ENCODE results near the gene INSIG1. TPM values are rescaled to one million over a fixed set of nuclear protein-coding genes. Genes with fewer than 3 reads are reported as not detected.

Gene INSIG1
- total RNA-seq, 1 experiment from 2014 or later: 32.3 TPM

GRCh38 chr7:155341463-155341983, 43.8 kb downstream of the INSIG1 start:
- Mint-ChIP-seq H3K4me3 (no peak overlapping the region), H3K27me3 (ENCODE audit: low read depth) (peaks cover 11% of the 10 kb centered on the region), H3K27ac (no peak overlapping the region), H3K9me3 (peaks cover 7% of the 10 kb centered on the region; the same call in 1 of the 2 replicates), H3K4me1 (no peaks in the 10 kb centered on the region), H3K36me3 (no peaks in the 10 kb centered on the region)
- DNase-seq (ENCODE audit: low spot score): no peak
- ATAC-seq: no peak
- ChIA-PET POLR2A (no interaction called here), CTCF (no interaction called here)
- TF ChIP-seq, protein P1, sequence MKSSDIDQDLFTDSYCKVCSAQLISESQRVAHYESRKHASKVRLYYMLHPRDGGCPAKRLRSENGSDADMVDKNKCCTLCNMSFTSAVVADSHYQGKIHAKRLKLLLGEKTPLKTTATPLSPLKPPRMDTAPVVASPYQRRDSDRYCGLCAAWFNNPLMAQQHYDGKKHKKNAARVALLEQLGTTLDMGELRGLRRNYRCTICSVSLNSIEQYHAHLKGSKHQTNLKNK (CRISPR knock-in tag; IDR thresholded peaks at IDR 0.05): no peak
- TF ChIP-seq, protein P2, sequence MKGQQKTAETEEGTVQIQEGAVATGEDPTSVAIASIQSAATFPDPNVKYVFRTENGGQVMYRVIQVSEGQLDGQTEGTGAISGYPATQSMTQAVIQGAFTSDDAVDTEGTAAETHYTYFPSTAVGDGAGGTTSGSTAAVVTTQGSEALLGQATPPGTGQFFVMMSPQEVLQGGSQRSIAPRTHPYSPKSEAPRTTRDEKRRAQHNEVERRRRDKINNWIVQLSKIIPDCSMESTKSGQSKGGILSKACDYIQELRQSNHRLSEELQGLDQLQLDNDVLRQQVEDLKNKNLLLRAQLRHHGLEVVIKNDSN (CRISPR knock-in tag; IDR thresholded peaks at IDR 0.05): no peak
- TF ChIP-seq FOXJ3 (CRISPR knock-in tag; IDR thresholded peaks at IDR 0.05; ENCODE audit: borderline replicate concordance) (no peak), JAZF1 (CRISPR knock-in tag; IDR thresholded peaks at IDR 0.05) (no peak), NFATC4 (CRISPR knock-in tag; IDR thresholded peaks at IDR 0.05) (no peak), ZBTB21 (CRISPR knock-in tag; IDR thresholded peaks at IDR 0.05; ENCODE audit: borderline replicate concordance) (no peak), GABPB1 (CRISPR knock-in tag; IDR thresholded peaks at IDR 0.05) (no peak), FOXP1 (CRISPR knock-in tag; IDR thresholded peaks at IDR 0.05; ENCODE audit: borderline replicate concordance) (no peak), FOXK1 (CRISPR knock-in tag; IDR thresholded peaks at IDR 0.05) (no peak), TEAD4 (CRISPR knock-in tag; IDR thresholded peaks at IDR 0.05) (no peak)
- TF ChIP-seq, protein P3, sequence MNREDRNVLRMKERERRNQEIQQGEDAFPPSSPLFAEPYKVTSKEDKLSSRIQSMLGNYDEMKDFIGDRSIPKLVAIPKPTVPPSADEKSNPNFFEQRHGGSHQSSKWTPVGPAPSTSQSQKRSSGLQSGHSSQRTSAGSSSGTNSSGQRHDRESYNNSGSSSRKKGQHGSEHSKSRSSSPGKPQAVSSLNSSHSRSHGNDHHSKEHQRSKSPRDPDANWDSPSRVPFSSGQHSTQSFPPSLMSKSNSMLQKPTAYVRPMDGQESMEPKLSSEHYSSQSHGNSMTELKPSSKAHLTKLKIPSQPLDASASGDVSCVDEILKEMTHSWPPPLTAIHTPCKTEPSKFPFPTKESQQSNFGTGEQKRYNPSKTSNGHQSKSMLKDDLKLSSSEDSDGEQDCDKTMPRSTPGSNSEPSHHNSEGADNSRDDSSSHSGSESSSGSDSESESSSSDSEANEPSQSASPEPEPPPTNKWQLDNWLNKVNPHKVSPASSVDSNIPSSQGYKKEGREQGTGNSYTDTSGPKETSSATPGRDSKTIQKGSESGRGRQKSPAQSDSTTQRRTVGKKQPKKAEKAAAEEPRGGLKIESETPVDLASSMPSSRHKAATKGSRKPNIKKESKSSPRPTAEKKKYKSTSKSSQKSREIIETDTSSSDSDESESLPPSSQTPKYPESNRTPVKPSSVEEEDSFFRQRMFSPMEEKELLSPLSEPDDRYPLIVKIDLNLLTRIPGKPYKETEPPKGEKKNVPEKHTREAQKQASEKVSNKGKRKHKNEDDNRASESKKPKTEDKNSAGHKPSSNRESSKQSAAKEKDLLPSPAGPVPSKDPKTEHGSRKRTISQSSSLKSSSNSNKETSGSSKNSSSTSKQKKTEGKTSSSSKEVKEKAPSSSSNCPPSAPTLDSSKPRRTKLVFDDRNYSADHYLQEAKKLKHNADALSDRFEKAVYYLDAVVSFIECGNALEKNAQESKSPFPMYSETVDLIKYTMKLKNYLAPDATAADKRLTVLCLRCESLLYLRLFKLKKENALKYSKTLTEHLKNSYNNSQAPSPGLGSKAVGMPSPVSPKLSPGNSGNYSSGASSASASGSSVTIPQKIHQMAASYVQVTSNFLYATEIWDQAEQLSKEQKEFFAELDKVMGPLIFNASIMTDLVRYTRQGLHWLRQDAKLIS (CRISPR knock-in tag; IDR thresholded peaks at IDR 0.05; ENCODE audit: borderline replicate concordance): no peak
- TF ChIP-seq, protein P4, sequence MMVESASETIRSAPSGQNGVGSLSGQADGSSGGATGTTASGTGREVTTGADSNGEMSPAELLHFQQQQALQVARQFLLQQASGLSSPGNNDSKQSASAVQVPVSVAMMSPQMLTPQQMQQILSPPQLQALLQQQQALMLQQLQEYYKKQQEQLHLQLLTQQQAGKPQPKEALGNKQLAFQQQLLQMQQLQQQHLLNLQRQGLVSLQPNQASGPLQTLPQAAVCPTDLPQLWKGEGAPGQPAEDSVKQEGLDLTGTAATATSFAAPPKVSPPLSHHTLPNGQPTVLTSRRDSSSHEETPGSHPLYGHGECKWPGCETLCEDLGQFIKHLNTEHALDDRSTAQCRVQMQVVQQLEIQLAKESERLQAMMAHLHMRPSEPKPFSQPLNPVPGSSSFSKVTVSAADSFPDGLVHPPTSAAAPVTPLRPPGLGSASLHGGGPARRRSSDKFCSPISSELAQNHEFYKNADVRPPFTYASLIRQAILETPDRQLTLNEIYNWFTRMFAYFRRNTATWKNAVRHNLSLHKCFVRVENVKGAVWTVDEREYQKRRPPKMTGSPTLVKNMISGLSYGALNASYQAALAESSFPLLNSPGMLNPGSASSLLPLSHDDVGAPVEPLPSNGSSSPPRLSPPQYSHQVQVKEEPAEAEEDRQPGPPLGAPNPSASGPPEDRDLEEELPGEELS (CRISPR knock-in tag; IDR thresholded peaks at IDR 0.05): no peak

GRCh38 chr7:155342313-155342712, 44.6 kb downstream of the INSIG1 start:
- peaks cover 11% of the 10 kb centered on the region for H3K27me3 Mint-ChIP-seq (ENCODE audit: low read depth)
- no peaks in the 10 kb centered on the region for H3K36me3 Mint-ChIP-seq
- CTCF ChIA-PET: no interaction called here
- ATAC-seq (no peak), DNase-seq (ENCODE audit: low spot score) (no peak)
- POLR2A ChIA-PET: no interaction called here
- no peak for TF ChIP-seq ZNF317 (CRISPR knock-in tag; IDR thresholded peaks at IDR 0.05; ENCODE audit: borderline replicate concordance, low read depth)
- TF ChIP-seq, protein P5, sequence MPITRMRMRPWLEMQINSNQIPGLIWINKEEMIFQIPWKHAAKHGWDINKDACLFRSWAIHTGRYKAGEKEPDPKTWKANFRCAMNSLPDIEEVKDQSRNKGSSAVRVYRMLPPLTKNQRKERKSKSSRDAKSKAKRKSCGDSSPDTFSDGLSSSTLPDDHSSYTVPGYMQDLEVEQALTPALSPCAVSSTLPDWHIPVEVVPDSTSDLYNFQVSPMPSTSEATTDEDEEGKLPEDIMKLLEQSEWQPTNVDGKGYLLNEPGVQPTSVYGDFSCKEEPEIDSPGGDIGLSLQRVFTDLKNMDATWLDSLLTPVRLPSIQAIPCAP (CRISPR knock-in tag; IDR thresholded peaks at IDR 0.05): no peak
- no peak for TF ChIP-seq ZNF219 (CRISPR knock-in tag; IDR thresholded peaks at IDR 0.05; ENCODE audit: borderline replicate concordance)
- TF ChIP-seq, protein P3 (CRISPR knock-in tag; IDR thresholded peaks at IDR 0.05; ENCODE audit: borderline replicate concordance): no peak
- TF ChIP-seq ZNF416 (CRISPR knock-in tag; IDR thresholded peaks at IDR 0.05): no peak
- TF ChIP-seq, protein P6, sequence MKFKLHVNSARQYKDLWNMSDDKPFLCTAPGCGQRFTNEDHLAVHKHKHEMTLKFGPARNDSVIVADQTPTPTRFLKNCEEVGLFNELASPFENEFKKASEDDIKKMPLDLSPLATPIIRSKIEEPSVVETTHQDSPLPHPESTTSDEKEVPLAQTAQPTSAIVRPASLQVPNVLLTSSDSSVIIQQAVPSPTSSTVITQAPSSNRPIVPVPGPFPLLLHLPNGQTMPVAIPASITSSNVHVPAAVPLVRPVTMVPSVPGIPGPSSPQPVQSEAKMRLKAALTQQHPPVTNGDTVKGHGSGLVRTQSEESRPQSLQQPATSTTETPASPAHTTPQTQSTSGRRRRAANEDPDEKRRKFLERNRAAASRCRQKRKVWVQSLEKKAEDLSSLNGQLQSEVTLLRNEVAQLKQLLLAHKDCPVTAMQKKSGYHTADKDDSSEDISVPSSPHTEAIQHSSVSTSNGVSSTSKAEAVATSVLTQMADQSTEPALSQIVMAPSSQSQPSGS (CRISPR knock-in tag; IDR thresholded peaks at IDR 0.05; ENCODE audit: borderline replicate concordance, low read depth): no peak
- TF ChIP-seq NR2C2 (CRISPR knock-in tag; IDR thresholded peaks at IDR 0.05): no peak
- TF ChIP-seq KAT7 (CRISPR knock-in tag; IDR thresholded peaks at IDR 0.05; ENCODE audit: borderline replicate concordance): no peak
- no peak for TF ChIP-seq OVOL2 (CRISPR knock-in tag; IDR thresholded peaks at IDR 0.05; ENCODE audit: borderline replicate concordance)
- no peaks in the 10 kb centered on the region for H3K4me1 Mint-ChIP-seq
- no peak overlapping the region for H3K27ac Mint-ChIP-seq
- H3K9me3 Mint-ChIP-seq: peaks cover 7% of the 10 kb centered on the region; the same call in 1 of the 2 replicates
- no peak overlapping the region for H3K4me3 Mint-ChIP-seq

Data from WTC11 (cell line).